DMS153 treated with DMSO at 0.1 percent for 48 hours (cell line): Measurements from ENCODE around the gene FRMD4A.
"Not testable (repeated sequence)": the region's sequence is repeated elsewhere in the genome, so short reads cannot be mapped to it uniquely, and the experiment has no call there.

Source experiments
- DNase-seq: peaks from one replicate; lab custom pipeline; 2025; ENCODE audit not compliant: unreplicated experiment; lab: John Stamatoyannopoulos, UW

FRMD4A gene

GRCh38 chr10:13771992-13772391 is 558.7 kb downstream of the FRMD4A start:
- DNase-seq: no peak

GRCh38 chr10:13770760-13771493 is 559.8 kb downstream of the FRMD4A start:
- DNase-seq: no peak

DNA sequence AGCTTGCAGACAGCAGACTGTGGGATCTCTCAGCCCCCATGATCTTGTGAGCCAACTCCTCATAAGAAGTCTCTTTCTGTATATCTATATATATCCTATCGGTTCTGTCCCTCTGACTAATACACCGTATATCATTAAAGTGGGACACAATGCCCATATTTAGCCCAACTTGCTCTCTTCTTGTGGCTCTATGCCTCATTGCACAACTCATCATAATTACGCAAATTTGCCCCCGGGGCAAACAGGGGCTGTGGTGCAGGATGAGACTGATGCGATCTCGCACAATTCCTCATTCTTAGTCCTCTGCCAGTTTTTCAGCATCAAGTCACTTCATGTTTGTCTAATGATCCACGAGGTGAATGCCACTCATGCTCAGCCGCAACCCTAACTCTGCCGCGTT is 560.8 kb downstream of the FRMD4A start:
- DNase-seq: no peak

DNA sequence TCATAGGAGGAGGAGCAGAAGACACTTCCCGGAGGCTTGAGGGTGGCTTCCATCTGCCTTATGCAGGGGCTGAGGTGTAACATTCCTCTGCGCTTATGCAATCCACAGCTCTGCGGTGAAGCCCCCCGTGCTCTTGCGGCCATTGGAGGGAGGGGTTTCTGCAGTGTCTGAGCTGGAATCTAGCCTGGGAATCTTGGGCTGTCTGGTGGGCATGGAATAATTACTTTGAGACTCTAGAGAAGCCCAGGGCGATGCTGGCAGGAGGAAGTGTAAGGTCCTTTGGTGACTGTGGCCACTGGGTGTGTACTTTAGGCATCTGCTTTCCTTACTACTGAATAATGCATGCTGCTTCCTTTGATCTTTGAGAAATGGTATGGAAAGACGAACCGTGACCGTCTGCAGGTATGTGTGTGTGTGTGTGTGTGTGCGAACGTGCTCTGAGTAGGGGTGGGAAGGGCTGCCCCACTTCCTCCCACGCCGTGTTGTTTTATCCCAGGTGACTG is 563.0 kb downstream of the FRMD4A start:
- DNase-seq: no peak

GRCh38 chr10:13767148-13767547 is 563.6 kb downstream of the FRMD4A start:
- not testable (repeated sequence) for DNase-seq

GRCh38 chr10:13765641-13766341 is 564.9 kb downstream of the FRMD4A start:
- DNase-seq: no peak

DNA sequence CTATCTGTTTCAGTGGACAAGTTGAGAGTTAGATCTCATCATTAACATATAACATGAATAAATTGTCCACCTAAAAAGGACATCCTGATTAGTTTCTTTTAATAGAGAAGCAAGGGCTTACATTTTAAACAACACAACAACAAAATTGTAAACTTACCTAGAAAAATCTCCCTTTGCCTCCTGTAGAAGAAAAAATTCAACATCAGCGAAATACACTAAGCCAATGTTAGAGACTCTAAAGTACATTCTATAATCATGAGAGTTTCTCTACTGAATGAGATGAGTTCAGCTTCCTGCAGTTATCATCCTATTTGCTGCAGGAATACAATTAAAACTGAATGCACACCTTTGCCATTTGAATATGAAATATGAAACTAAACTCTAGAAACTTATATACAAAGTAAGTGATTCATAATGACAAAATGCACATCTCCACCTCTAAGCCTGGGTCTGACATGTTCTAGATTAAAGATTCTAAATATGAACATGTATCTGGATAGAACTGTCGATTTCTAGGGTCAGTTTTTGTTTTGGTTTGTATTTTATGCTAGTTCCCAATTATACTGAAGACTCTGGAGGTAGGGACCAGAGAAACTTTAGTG is 569.1 kb downstream of the FRMD4A start:
- no peak for DNase-seq

GRCh38 chr10:13759168-13759567 is 571.6 kb downstream of the FRMD4A start:
- DNase-seq: no peak

DNA sequence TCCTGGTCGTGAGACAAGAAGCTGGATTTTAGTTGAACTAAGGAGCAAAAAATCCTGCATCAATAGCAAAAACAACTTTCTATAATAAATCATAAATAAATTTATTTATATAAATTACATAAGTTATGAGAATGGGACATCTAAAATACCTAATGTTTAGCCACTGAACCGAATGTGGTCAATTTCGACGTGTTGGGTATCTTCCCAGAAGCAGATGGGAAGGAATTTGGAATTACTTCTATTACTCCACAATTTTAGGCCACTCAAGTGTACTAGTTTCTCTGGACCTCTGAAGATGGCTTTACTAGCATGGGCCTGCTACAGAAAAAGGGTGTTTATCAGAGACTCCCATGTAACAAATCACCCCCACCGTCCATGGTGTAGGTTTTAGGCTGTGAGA is 572.0 kb downstream of the FRMD4A start:
- DNase-seq: no peak

DNA sequence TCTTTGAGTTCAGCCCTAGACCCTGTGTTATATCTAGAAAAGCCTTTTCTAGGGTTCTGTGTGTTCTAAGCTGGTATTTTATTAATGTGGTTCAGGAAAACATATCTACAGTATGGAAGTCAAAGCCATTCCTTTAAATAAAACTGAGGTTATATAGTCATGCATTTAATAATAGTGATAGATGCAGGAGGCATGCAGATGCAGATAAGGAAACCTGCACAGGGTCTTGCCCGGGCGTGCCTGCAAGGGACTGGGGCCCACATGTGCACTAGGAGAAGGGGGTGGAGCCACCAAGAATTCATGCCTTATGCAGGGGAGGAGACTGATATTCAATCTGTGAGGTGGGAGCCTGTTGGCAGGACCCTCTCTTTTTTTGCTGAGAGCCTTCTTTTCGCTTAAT is 572.4 kb downstream of the FRMD4A start:
- DNase-seq: no peak

GRCh38 chr10:13754277-13754676 is 576.4 kb downstream of the FRMD4A start:
- no peak for DNase-seq

- DNase-seq: no peak
Observed at GRCh38 chr10:13751191-13751764, 579.4 kb downstream of the FRMD4A start.

DNA sequence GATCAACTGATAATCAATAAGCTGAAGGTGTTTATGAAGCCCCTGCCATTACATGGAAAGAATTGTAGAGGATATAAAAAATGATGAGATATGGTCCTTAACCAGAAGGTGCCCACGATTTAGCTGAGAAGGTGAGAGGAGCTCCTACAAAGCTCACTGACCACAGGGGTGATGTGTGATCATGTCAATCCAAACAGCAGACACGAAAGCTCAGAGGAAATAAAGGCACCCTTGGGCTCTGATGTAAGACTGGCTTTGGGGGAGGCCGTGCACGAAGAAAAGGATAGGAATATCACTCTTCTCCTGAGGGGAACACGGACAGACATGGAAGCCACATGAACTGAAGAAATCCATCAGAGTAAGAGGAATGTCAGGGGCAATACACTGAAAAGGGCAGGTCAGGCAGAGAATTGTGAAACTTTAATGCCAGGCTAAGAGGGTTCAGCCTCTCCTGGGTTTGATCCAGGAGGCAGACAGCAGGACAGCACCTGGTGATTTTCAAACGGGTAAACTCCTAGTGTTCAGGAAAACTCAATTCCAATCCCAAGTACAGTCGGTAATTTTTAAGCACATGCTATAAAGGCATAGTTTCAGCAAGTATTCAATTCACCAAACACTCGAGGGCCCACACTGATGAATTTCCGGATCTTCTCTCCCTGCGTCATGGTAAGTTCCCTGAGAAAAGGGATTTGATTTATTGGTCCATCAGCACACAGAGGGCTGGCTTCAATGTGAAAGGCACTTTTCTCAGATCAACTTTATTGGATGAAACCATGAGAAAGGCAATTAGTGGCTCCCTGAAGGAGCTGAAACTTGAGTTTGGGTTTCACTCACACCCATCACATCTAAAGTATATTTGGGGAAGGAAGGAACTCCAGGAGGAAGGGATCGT is 580.2 kb downstream of the FRMD4A start:
- no peak for DNase-seq

- no peak for DNase-seq
Observed at GRCh38 chr10:13745271-13745670, 585.5 kb downstream of the FRMD4A start.

- no peak for DNase-seq
Observed at GRCh38 chr10:13743963-13744362, 586.8 kb downstream of the FRMD4A start.

DNA sequence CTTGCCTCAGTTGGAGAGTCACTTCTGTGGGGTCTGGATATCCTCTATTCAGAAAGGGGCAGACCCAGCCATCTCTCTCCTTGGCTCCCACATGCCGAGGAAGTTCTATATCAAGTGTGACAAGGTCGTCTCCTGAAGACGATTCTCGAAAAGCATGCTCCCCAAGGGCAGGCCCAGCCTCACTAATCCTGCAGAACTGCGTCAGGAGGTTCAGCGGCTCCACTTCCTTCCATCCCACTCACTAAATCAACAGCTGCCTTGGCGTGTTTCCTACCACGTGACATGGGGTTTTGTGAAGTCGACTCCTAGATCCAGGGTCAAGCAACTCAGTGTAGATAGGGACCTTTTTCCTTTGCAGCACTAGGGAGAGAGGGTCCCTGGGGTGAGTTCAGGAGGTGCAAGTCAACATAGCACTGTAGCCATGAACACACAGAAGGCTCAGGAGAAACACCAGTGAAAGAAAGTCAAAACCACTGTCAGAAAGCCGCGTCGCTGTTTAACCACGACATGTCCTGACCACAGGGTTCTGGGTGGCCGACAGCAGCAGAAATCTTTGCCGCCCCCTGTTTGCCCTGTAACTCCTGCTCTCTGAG is 587.5 kb downstream of the FRMD4A start:
- no peak for DNase-seq

DNA sequence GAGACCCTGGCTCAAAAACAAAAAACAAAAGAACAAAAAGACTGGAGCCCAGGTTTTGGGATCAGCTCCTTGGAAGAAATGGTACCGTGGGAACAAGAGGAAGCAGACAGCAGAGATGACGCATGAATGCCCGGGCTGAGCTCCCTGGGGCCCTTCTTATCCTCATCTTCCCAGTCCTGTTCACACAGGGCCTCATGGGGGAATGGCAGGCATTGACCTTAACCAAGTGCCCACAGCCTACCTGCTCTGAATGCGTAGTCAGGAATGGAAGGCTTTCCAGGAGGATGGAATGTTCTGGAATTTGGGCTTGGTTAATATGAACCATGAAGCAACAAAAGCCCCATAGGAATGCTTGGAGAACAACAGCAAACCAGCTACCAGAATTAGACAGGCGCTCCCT is 589.3 kb downstream of the FRMD4A start:
- no peak for DNase-seq

- DNase-seq: no peak
Observed at GRCh38 chr10:13740461-13740860, 590.3 kb downstream of the FRMD4A start.

DNA sequence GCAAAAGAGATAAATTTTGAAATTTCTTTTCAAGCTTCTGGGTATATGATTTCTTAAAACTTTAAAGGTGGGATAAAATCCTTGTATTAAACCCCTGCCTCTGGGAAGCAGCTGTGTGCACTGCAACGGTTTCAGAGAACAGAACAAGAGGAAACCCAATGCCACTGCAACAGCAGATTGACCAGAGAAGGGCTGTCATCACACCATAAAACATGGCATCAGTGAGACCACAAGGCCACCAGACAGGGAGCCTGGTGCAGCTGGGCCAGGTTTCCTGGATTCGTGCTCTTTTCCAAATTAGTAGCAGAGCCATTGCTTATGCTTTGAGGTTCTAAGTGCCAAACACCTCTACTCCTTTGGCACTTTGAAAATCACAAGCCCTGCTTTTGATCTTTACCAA is 591.5 kb downstream of the FRMD4A start:
- DNase-seq: no peak

DNA sequence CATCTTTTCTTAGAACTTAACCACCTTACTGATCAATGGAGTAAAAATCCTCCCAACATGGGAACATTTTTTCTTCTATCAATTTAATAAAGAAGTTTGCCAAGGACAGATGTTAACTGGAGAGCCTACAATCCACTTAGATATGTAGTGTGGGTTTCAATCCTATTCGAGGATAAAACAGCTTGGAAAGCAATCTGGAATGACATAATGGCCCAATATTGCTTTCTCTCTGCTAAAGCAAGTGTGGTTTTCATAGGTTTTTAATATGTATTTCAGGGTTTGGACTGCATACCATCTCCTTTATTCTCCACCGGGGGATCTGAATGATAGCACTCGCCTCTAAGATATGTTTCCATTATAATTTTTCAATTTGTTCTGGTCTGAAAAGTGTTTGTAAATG is 594.2 kb downstream of the FRMD4A start:
- DNase-seq: no peak
